ENCODE results near the gene CHAF1A. TPM values are rescaled to one million over a fixed set of nuclear protein-coding genes. Genes with fewer than 3 reads are reported as not detected.

Gene CHAF1A
- total RNA-seq, 3 donors from 2014 or later (not counting 1 experiment from before 2014, with no cell fraction given), result 34.4 to 40.8 (median 35.2) TPM

- ATAC-seq, result no peak
- no peaks in the 10 kb centered on the region for H3K36me3 Mint-ChIP-seq
- no peak overlapping the region for H3K27ac Mint-ChIP-seq
- peaks cover 22 to 45% of the 10 kb centered on the region in 2 donors for H3K4me1 Mint-ChIP-seq
- 89% methylated on average over 27 of the region's 27 CpGs for WGBS (ENCODE audit: insufficient coverage)
- no peaks in the 10 kb centered on the region for H3K9me3 Mint-ChIP-seq
- no peaks in the 10 kb centered on the region for H3K9me3 ChIP-seq (ENCODE audit: control insufficient read depth, insufficient read depth, low read length)
- no peak for DNase-seq
- peaks cover 97% of the 10 kb centered on the region for H3K4me1 ChIP-seq (ENCODE audit: control insufficient read depth, insufficient read depth, low read length)
- no peaks in the 10 kb centered on the region for H3K27me3 ChIP-seq (ENCODE audit: control insufficient read depth, insufficient read depth, low read length)
- no peak overlapping the region for H3K27ac ChIP-seq (ENCODE audit: low read length)
- no peak overlapping the region for H3K4me3 ChIP-seq (ENCODE audit: low read length)
- H3K27me3 Mint-ChIP-seq (ENCODE audit: low read depth in 2 of 2), result no peaks in the 10 kb centered on the region
- no peak overlapping the region for H3K4me3 Mint-ChIP-seq
- intact Hi-C loops (cut with micrococcal nuclease), result no loop called here
- TF ChIP-seq CTCF (IDR thresholded peaks at IDR 0.05), result no peak
- H3K36me3 ChIP-seq (ENCODE audit: control insufficient read depth, insufficient read depth, low read length), result no peaks in the 10 kb centered on the region
These were observed 27.8 kb upstream of the CHAF1A start for GRCh38 chr19:4374498-4375163.

- Mint-ChIP-seq H3K4me3 (no peak overlapping the region), H3K4me1 (peaks cover 24 to 45% of the 10 kb centered on the region in 2 donors), H3K27me3 (ENCODE audit: low read depth in 2 of 2) (no peaks in the 10 kb centered on the region), H3K36me3 (no peaks in the 10 kb centered on the region), H3K9me3 (no peaks in the 10 kb centered on the region), H3K27ac (peak overlapping the region in 1 of 2 donors; percentile 16)
- peaks cover 97% of the 10 kb centered on the region for H3K4me1 ChIP-seq (ENCODE audit: control insufficient read depth, insufficient read depth, low read length)
- H3K4me3 ChIP-seq (ENCODE audit: low read length), result no peak overlapping the region
- H3K27me3 ChIP-seq (ENCODE audit: control insufficient read depth, insufficient read depth, low read length), result no peaks in the 10 kb centered on the region
- no peak overlapping the region for H3K27ac ChIP-seq (ENCODE audit: low read length)
- DNase-seq (no peak), ATAC-seq (no peak)
- no peaks in the 10 kb centered on the region for H3K9me3 ChIP-seq (ENCODE audit: control insufficient read depth, insufficient read depth, low read length)
- intact Hi-C loops (cut with micrococcal nuclease), result no loop called here
- H3K36me3 ChIP-seq (ENCODE audit: control insufficient read depth, insufficient read depth, low read length), result no peaks in the 10 kb centered on the region
- 79% methylated on average over 16 of the region's 16 CpGs for WGBS (ENCODE audit: insufficient coverage)
- no peak for TF ChIP-seq CTCF (IDR thresholded peaks at IDR 0.05)
These were observed 27.0 kb upstream of the CHAF1A start for GRCh38 chr19:4375164-4376027.

DNA sequence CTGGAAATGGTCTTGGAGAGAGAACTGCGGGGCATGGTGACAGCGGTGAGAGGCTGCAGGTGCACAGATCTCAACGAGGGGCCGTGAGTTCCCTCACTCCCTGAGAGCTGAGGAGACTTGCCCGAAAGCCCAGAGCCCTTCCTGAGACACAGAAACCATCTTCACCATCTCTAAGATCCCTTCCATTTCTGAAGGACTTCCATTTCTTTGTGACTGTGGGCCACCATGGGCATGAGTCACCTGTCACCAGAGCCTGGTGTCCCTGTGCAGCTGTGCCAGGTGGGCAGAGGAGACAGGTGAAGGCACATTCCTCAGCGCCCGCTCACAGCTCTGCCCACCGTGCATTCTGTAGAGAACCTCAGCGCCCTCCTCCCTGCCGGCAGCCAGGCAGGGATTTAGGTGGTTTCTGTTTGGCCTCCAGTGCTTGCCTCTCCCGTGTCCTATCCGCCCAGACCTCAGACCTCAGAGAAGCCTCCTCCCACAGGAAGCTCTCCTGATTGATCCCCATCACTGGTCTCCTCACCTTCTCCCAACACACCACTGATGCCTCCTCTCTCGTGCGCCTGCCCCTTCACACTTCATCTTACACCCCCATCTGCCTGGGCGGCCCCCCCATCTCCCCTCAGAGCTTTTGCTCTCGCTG is 26.3 kb upstream of the CHAF1A start:
- Histone ChIP-seq H3K4me3 (ENCODE audit: low read length) (no peak overlapping the region), H3K36me3 (ENCODE audit: control insufficient read depth, insufficient read depth, low read length) (no peaks in the 10 kb centered on the region), H3K9me3 (ENCODE audit: control insufficient read depth, insufficient read depth, low read length) (no peaks in the 10 kb centered on the region), H3K4me1 (ENCODE audit: control insufficient read depth, insufficient read depth, low read length) (peaks cover 97% of the 10 kb centered on the region), H3K27ac (ENCODE audit: low read length) (no peak overlapping the region), H3K27me3 (ENCODE audit: control insufficient read depth, insufficient read depth, low read length) (no peaks in the 10 kb centered on the region)
- no peak for TF ChIP-seq CTCF (IDR thresholded peaks at IDR 0.05)
- Mint-ChIP-seq H3K4me1 (peaks cover 28 to 46% of the 10 kb centered on the region in 2 donors), H3K4me3 (no peak overlapping the region), H3K36me3 (no peaks in the 10 kb centered on the region), H3K9me3 (no peaks in the 10 kb centered on the region), H3K27me3 (ENCODE audit: low read depth in 2 of 2) (no peaks in the 10 kb centered on the region), H3K27ac (peak overlapping the region; percentile 16 to 50)
- DNase-seq (no peak), ATAC-seq (no peak)
- intact Hi-C loops (cut with micrococcal nuclease), result no loop called here
- WGBS (ENCODE audit: insufficient coverage), result 76% methylated on average over 16 of the region's 16 CpGs

Data from natural killer cell (primary cell).